HG03139 (cell line): ENCODE results near the gene CACNA2D3.

Experiments
- ATAC-seq: cut with Tn5 transposase; IDR thresholded peaks from one replicate; pipeline ENCODE4 v1.9.1; 2021; ENCODE audit not compliant: unreplicated experiment

CACNA2D3 gene

GRCh38 chr3:54557538-54558428 is 435.4 kb downstream of the CACNA2D3 start:
- ATAC-seq: no peak

GRCh38 chr3:54563501-54564200 is 441.3 kb downstream of the CACNA2D3 start:
- no peak for ATAC-seq

GRCh38 chr3:54564374-54564925 is 442.1 kb downstream of the CACNA2D3 start:
- no peak for ATAC-seq

DNA sequence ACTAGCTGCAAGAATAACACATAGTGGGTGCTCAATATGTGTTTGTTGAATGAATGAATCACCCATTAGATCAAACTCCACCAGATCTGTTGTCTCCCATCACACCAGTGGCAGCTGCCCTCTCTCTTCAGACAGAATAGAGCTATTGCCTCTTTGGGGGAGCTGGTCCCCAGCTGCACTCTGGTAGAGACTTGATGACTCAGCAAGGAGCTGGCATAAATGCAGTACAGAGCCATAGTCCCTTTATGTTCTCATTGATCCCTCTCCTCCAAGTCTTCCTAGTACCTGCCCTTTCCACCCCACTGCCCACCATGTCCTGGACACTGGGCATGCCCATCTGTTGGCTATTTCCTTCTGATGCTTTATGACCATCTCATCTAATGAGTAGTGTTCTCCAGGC is 443.6 kb downstream of the CACNA2D3 start:
- no peak for ATAC-seq

- no peak for ATAC-seq
Observed at GRCh38 chr3:54567949-54568348, 445.6 kb downstream of the CACNA2D3 start.

GRCh38 chr3:54570008-54570407 is 447.7 kb downstream of the CACNA2D3 start:
- no peak for ATAC-seq

DNA sequence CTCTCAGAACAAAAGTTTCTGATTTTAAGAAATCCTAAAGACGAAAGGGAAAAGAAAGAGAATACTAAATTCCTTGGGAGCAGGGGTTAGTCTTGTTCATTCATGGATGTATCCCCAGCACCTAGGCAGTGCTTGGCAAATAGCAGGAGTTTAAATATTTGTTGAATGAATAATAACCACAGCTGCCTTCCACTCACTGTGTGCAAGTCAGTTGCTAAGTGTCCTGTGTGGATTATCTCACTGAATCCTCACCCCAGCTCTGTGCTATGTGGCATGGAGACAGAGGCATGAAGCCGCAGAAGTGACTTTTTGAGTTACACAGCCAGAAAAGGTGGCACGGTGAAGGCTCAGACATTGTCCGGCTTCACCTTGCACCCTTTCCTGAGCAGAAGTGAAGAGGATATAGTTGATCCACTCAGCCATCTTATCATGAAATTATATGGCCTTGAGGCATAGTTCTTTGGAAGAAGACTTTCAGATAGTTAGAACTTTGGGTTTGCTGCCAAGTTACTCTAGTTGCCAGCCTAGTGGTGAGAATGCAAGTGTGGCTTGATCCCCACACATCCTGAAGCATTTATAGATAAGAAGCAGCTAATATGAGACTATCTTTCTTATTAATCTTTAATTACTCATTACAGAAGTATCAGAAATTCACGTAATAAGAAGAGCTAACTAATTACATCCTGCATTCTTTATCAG is 450.0 kb downstream of the CACNA2D3 start:
- ATAC-seq: no peak

- no peak for ATAC-seq
Observed at GRCh38 chr3:54573858-54574257, 451.5 kb downstream of the CACNA2D3 start.

GRCh38 chr3:54574906-54575617 is 452.7 kb downstream of the CACNA2D3 start:
- ATAC-seq: no peak

- no peak for ATAC-seq
Observed at GRCh38 chr3:54575618-54575960, 453.2 kb downstream of the CACNA2D3 start.

DNA sequence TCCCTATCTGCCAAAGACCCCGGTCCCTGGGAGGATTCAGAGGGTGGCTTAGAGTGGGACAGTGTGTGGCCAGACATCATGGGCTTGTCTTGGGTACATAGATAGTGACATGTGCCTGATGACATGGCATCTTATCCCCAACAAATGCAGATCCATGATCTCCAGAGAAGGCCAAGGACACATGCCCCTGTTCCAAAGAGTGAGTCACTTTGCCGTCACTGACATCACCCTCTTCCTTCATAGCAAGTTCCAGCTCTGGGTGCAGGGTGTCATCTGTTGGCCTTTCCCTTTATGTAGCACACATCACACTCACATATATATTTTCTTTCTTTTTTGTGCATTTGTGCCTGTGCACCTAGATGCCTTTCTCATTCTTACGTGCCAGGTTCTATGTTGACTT is 455.0 kb downstream of the CACNA2D3 start:
- no peak for ATAC-seq

DNA sequence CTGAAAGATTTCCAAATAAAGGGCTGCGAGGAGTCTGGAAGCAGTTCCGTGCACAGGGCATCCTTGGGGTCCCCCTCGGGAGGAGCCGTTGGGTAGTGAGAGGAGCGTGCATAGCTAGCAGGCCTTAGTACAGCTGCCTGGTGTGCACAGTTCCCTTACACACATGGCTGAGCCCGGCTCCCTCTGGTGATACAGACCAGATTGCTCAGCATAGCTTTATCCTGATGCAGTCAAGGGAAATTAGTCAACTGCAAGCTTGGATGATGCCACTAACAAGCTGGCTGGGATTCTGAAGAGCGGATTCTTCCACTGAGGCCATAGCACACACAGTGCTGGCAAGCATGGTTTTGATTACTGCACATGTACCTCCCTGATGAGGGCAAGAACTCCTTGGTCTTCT is 456.1 kb downstream of the CACNA2D3 start:
- no peak for ATAC-seq

- ATAC-seq: no peak
Observed at GRCh38 chr3:54580453-54580852, 458.1 kb downstream of the CACNA2D3 start.

- no peak for ATAC-seq
Observed at GRCh38 chr3:54582424-54582823, 460.1 kb downstream of the CACNA2D3 start.

- ATAC-seq: no peak
Observed at GRCh38 chr3:54591157-54591556, 468.8 kb downstream of the CACNA2D3 start.

- no peak for ATAC-seq
Observed at GRCh38 chr3:54593653-54594052, 471.3 kb downstream of the CACNA2D3 start.

DNA sequence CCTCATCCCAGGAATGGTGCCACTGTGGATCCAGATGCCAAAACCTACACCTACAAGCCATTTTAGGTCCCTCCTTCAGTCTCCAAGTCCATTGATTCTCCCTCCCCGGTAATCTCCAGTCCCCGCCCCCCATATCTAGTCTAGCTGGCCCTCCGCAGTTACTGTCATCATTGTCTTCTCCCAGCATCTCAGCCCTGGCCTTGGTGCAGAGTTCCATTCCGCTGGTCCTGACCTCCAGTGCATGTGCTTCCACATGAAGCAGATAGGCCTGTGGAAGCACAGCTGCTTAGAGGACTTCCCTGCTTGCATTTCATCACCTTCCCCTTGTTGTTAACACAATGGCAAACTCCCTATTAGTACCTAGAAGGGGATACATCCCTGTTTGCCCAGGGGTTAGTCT is 473.7 kb downstream of the CACNA2D3 start:
- ATAC-seq: no peak

DNA sequence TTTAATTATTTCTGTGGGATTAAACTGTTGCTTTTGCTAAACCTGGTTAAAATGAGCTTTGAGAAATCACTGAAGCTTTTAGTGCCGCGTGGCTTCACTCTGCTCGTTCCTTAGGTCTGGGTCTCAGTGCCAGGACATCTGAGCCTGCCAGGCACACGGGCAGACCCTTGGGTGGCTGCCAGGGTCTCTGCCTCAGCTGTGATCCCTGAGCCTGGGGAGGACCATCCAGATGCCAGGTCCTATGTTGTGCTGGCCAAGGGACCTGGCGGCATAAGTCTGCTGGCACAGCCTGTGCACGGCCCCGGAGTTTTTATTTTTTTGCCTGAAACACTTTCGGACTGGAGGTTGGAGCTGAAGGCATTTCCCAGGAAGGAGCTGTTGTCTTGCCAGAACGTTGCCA is 477.4 kb downstream of the CACNA2D3 start:
- no peak for ATAC-seq

DNA sequence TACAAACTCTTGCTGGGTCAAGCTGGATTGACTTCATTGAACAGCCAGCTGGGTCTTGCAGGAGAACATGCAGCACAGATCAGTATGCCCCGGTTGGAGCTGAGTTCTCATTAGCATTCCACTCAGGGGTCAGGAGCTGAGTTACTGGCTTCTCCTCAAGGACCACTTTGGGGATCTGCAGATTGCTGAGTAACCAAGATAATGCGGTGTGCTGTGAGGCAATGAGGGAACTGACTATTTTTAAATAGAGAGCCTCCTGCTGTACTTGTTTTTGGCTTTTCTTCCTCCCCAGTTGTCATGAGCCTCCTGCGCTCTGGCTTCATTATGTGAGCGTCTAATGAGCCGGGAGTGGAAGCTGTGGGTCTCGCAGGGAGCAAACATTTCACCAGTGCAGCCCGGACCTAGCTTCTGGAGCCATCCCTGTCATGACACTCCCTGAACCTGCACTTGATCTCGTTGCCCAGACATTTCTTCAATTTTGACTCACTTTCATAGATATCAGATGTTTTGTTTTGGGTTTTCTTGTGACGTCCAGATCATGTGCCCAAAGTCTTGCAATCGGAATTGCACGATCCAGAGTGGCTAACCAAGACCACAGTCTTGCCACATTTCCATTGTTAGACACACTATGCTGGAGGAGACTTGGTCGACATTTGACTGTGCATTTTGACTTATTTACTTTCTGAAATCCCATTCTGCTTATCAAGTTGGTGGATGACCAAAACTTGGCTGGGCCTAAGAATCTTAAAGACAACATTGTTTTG is 478.3 kb downstream of the CACNA2D3 start:
- no peak for ATAC-seq

- no peak for ATAC-seq
Observed at GRCh38 chr3:54604495-54604894, 482.1 kb downstream of the CACNA2D3 start.
